C4-2B (cell line): ENCODE data around the gene ETFB.
"Not testable (repeated sequence)": the region's sequence is repeated elsewhere in the genome, so short reads cannot be mapped to it uniquely, and the experiment has no call there.

Source experiments
- H3K27ac ChIP-seq: fragments of 450-650 bp; 2 replicates; pipeline ENCODE4 v1.5.1; 2017
- ZFX ChIP-seq: fragments of 450-650 bp; IDR thresholded peaks from 2 replicates; pipeline ENCODE4 v1.6.1; 2017
- TF ChIP-seq, protein P1 (sequence below): fragments of 450-650 bp; conservative IDR thresholded peaks from 2 replicates; pipeline ENCODE4 v1.5.1; 2017; ENCODE audit warnings: mild to moderate bottlenecking

Gene ETFB

DNA sequence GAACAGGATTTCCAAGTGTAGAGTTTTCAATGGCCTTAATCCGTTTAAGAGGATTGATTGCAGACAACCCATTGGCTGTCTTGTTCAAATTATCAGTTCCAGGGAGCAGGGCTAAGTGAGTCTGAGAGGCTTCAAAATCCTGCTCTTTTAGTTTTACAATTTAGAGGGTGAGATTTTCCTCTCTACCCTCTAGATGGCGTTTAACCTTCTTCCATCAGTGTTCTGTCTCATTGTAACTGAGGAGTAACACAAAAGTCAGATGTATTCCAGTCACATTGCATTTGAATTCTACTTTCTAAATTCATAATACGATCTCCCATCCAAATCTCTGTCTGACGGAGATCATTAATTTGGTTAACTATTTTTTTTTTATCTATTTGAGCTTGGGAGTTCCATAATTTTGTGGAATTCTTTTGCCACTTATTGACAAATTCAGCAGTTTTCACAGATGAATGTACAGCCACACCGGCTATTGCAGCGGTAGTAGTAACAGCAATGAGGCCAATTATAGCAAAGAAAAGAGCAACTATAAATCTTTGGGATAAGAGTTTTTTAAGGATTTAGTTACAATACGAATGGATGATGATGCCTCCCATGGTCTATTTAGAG lies 32.0 kb upstream of the ETFB start:
- TF ChIP-seq, protein P1, sequence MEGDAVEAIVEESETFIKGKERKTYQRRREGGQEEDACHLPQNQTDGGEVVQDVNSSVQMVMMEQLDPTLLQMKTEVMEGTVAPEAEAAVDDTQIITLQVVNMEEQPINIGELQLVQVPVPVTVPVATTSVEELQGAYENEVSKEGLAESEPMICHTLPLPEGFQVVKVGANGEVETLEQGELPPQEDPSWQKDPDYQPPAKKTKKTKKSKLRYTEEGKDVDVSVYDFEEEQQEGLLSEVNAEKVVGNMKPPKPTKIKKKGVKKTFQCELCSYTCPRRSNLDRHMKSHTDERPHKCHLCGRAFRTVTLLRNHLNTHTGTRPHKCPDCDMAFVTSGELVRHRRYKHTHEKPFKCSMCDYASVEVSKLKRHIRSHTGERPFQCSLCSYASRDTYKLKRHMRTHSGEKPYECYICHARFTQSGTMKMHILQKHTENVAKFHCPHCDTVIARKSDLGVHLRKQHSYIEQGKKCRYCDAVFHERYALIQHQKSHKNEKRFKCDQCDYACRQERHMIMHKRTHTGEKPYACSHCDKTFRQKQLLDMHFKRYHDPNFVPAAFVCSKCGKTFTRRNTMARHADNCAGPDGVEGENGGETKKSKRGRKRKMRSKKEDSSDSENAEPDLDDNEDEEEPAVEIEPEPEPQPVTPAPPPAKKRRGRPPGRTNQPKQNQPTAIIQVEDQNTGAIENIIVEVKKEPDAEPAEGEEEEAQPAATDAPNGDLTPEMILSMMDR = peak; percentile 82
- TF ChIP-seq ZFX = no peak
- H3K27ac ChIP-seq = no peak overlapping the region

DNA sequence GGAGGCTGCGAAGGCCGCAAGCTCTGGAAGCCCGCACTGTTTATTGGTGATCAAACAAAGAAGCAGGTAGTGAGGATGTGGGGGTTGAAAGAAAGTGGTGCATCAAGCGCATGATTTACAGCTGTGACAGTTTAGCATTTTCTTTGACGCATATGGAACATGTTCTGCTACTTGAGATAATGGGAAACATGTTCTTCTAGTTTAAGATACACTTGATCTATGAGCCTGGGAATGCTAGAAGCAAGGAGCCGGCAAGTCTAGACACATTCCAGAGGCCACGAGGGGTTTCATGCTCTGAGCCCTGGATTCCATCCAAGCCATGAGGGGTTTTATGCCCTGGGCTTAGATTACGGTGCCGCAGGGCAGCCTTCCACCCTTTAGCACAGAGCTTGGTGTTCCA lies 31.3 kb upstream of the ETFB start:
- H3K27ac ChIP-seq = not testable (repeated sequence)

DNA sequence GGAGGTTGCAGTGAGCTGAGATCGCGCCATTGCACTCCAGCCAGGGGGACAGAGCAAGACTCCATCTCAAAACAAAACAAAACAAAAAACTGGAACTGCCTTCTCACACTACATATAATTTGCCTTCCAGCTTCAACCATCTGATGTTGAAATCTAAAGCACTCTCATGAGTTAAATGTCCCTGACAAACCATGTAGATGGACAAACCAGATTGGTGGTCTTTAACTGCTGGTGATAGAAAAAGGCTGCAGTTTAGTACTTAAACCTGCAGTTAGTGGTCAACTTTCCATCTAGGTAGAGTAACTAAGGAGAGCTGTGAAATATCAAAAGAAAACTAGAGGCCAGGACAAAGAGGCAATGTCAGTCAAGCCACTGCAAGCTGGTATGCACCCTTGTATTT lies 30.0 kb upstream of the ETFB start:
- no peak overlapping the region for H3K27ac ChIP-seq
- TF ChIP-seq, protein P1 = no peak

GRCh38 chr19:51394050-51394836 lies 28.1 kb upstream of the ETFB start:
- H3K27ac ChIP-seq = peak overlapping the region; percentile 75
- TF ChIP-seq ZFX = no peak
- TF ChIP-seq, protein P1 = no peak

GRCh38 chr19:51392701-51393100 lies 26.5 kb upstream of the ETFB start:
- TF ChIP-seq, protein P1 = no peak
- TF ChIP-seq ZFX = no peak
- no peak overlapping the region for H3K27ac ChIP-seq

GRCh38 chr19:51391073-51391611 lies 25.0 kb upstream of the ETFB start:
- no peak overlapping the region for H3K27ac ChIP-seq
- no peak for TF ChIP-seq ZFX
- TF ChIP-seq, protein P1 = no peak

DNA sequence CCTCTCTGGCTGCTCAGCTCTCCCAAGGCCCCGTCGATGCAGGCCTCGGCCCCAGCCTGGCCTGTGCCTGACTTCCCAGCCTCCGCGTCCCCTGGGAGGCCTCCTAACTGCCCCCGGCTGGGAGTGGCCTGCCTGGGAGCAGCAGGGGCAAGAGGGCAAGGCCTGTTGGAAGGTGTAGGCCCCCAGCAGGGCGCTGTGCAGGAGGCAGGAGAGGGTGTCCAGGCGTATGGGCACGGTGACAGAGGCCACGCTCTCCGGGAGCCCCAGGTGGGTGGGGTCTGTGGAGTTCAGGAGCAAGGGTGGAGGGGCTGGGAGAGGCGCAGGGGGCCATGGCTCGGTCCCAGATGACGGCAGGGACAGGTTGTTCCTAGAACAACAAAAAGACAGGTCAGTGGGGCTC lies 23.0 kb upstream of the ETFB start:
- TF ChIP-seq, protein P1 = no peak
- TF ChIP-seq ZFX = no peak
- no peak overlapping the region for H3K27ac ChIP-seq
